ENCODE results near the gene HDAC9.

HDAC9 gene

DNA sequence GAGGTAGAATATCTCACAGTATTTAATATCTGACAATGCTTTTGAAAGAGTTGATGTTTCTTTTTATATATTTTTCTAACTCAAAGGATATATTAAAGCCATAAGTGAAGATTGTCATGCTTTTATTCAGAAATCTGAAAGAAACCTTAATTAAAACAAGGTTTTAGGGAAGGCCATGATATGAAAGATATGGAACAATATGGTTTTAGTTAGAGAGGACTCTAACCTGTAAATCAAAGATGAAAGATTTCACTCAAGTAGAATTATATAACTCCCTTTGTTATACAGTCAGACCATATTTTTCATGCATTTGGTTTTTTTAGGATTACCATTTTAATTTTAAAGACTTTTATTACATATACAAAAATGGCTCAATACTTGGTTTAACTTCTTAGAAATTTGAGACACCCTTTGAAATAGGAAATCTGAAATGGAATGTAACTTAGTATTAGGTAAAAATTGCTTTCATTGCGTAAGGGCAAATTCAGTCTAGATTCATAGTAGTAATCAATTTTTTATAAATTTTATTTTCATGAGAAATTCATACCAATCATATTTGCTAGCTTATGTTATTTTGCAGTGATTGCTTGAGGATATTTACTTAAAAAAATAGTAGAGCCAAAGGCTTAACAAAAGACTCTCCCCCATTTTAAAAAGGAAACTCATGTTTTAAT, 502.1 kb downstream of the HDAC9 start:
- H3K27ac ChIP-seq: no peak overlapping the region
- TF ChIP-seq ZFX (IDR thresholded peaks at IDR 0.05; ENCODE audit: borderline replicate concordance) (no peak), CTCF (IDR thresholded peaks at IDR 0.05) (no peak)

DNA sequence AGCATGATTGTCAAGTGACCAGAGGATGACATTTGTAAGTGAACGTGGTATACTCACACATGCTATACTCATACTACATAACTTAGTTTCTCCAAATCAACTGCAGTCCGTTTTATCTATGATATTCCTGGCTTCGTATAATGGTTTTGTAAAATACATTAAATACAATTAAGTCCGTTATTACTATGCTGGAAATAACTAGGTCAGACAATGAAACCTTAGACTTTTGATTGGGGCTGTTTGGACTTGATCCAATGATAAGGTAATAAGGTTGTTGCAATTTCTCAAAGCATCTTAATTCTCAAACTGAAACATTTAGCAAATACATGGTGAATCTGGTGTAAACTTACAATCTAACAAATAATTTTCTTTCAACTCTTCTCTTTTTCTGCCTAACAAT, 504.9 kb downstream of the HDAC9 start:
- TF ChIP-seq CTCF (IDR thresholded peaks at IDR 0.05): no peak
- TF ChIP-seq ZFX (IDR thresholded peaks at IDR 0.05; ENCODE audit: borderline replicate concordance): no peak

DNA sequence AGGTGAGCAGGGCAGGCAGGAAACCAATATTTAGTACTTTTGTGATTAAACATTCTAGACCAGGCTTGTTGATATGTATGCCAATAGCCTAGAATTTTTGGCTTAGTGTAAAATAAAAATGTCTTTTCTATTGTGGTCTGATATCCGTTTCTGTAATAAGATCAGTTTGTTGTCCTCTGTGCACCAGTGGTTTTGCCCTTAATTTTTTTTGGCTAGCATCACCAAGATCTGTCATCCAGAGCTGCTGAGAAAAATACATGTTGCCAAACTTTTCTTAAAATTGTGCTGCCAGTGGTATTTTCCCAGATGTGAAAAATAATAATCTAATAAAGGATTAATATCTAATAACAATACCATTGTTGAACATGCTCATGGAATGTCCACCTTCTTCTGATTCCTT, 506.3 kb downstream of the HDAC9 start:
- no peak overlapping the region for H3K27ac ChIP-seq
- TF ChIP-seq CTCF (IDR thresholded peaks at IDR 0.05): no peak

More for the DNA sequence above, 504.9 kb downstream of the HDAC9 start:
- no peak overlapping the region for H3K27ac ChIP-seq

GRCh38 chr7:19009241-19009935, 513.8 kb downstream of the HDAC9 start:
- H3K27ac ChIP-seq: no peak overlapping the region
- TF ChIP-seq ZFX (IDR thresholded peaks at IDR 0.05; ENCODE audit: borderline replicate concordance) (no peak), CTCF (IDR thresholded peaks at IDR 0.05) (no peak)

GRCh38 chr7:19009936-19010280, 514.4 kb downstream of the HDAC9 start:
- no peak overlapping the region for H3K27ac ChIP-seq
- TF ChIP-seq ZFX (IDR thresholded peaks at IDR 0.05; ENCODE audit: borderline replicate concordance): no peak
- TF ChIP-seq CTCF (IDR thresholded peaks at IDR 0.05): no peak

GRCh38 chr7:19011212-19011611, 515.7 kb downstream of the HDAC9 start:
- H3K27ac ChIP-seq: no peak overlapping the region
- TF ChIP-seq ZFX (IDR thresholded peaks at IDR 0.05; ENCODE audit: borderline replicate concordance): no peak
- TF ChIP-seq CTCF (IDR thresholded peaks at IDR 0.05): no peak

- H3K27ac ChIP-seq: no peak overlapping the region
- TF ChIP-seq CTCF (IDR thresholded peaks at IDR 0.05) (no peak), ZFX (IDR thresholded peaks at IDR 0.05; ENCODE audit: borderline replicate concordance) (no peak)
These were observed 519.5 kb downstream of the HDAC9 start for GRCh38 chr7:19015098-19015497.

All from 22Rv1 (cell line).